T-helper 17 cell (primary cell): ENCODE data around the gene SNRK. TPM values are rescaled to one million over a fixed set of nuclear protein-coding genes. Genes with fewer than 3 reads are reported as not detected.

Source experiments
- ATAC-seq: fragments of 150-1000 bp; cut with Tn5 transposase; 2 replicates; pipeline ENCODE4 v1.10.0; 2021; ENCODE audit warnings: mild to moderate bottlenecking, moderate library complexity
- DNase-seq, 3 donors: peaks; one replicate each; pipeline versions ENCODE4 v3.0.0 to v3.0.0-alpha.2; 2020 to 2021
- H3K9me3 ChIP-seq: one replicate; pipeline ENCODE4 v1.7.0; 2013; ENCODE audit warnings: low read length, mild to moderate bottlenecking; ENCODE audit not compliant: control insufficient read depth, poor library complexity, severe bottlenecking
- H3K27ac Mint-ChIP-seq: one replicate; pipeline ENCODE4 v1.8.0; 2022; ENCODE audit warnings: mild to moderate bottlenecking, moderate library complexity, mixed read lengths
- H3K27me3 Mint-ChIP-seq: one replicate; pipeline ENCODE4 v1.8.0; 2022; ENCODE audit warnings: mixed read lengths
- H3K36me3 Mint-ChIP-seq: one replicate; pipeline ENCODE4 v1.8.0; 2022; ENCODE audit warnings: low read depth, mixed read lengths
- H3K4me1 Mint-ChIP-seq: one replicate; pipeline ENCODE4 v1.8.0; 2022; ENCODE audit warnings: mild to moderate bottlenecking, mixed read lengths
- H3K4me3 Mint-ChIP-seq: one replicate; pipeline ENCODE4 v1.8.0; 2022; ENCODE audit warnings: mild to moderate bottlenecking, moderate library complexity, mixed read lengths
- total RNA-seq, 4 donors: library from RNA in 2 of 4; stranded (reverse) in 2 of 4; gene quantifications; one replicate each; pipeline ENCODE4 v1.2.3 and lab custom pipeline; 2022 to 2026

Gene SNRK
- total RNA-seq, 2 donors from 2014 or later = 127 to 159 TPM

DNA sequence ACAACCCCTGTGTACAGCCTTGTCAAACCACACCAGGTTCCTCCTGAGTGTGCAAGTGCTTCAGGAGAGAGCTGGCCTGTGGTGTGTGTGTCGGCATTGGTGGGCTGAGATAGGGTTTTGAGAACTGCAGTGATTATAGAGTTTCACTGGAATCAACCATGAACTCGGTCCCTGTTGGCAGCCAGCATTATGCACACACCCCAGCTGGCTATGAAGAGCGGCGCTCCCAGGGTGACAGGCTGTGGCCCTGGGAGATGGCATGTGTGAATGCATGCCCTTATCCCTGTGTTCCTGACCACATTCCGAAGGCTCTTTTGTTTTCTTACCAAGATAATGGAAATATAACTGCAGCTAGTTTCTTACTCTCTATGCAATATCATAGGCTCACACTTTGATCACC is 101.8 kb downstream of the SNRK start:
- no peaks in the 10 kb centered on the region for H3K27me3 Mint-ChIP-seq
- peaks cover 36% of the 10 kb centered on the region for H3K4me1 Mint-ChIP-seq
- ATAC-seq = no peak
- H3K27ac Mint-ChIP-seq = peak overlapping the region; percentile 85
- no peak overlapping the region for H3K4me3 Mint-ChIP-seq
- H3K9me3 ChIP-seq = peaks cover 2% of the 10 kb centered on the region
- H3K36me3 Mint-ChIP-seq = no peaks in the 10 kb centered on the region
- DNase-seq = no peak

DNA sequence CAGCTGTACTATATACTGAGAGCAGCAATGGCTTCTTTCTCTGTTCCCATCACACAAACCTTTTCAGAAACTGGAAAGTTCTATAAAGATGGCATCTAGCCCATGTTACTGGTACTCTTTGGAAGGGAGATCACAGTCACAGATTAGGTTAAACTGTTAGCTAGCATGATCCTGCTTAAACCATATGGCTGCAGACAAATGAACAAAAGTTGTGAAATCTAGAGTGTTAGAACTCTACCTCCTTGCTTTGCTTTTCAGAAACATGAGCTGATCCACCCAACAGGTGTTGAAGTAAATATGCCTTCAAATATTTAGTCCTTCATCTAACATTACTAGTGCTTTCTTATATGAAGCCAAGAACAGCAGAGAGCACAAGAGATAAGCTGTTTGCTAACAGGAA is 102.6 kb downstream of the SNRK start:
- ATAC-seq (no peak), DNase-seq (no peak)
- H3K36me3 Mint-ChIP-seq = no peaks in the 10 kb centered on the region
- no peaks in the 10 kb centered on the region for H3K27me3 Mint-ChIP-seq
- peak overlapping the region; percentile 63 for H3K4me3 Mint-ChIP-seq
- H3K27ac Mint-ChIP-seq = peak overlapping the region; percentile 85
- H3K4me1 Mint-ChIP-seq = peaks cover 36% of the 10 kb centered on the region
- H3K9me3 ChIP-seq = peaks cover 3% of the 10 kb centered on the region

DNA sequence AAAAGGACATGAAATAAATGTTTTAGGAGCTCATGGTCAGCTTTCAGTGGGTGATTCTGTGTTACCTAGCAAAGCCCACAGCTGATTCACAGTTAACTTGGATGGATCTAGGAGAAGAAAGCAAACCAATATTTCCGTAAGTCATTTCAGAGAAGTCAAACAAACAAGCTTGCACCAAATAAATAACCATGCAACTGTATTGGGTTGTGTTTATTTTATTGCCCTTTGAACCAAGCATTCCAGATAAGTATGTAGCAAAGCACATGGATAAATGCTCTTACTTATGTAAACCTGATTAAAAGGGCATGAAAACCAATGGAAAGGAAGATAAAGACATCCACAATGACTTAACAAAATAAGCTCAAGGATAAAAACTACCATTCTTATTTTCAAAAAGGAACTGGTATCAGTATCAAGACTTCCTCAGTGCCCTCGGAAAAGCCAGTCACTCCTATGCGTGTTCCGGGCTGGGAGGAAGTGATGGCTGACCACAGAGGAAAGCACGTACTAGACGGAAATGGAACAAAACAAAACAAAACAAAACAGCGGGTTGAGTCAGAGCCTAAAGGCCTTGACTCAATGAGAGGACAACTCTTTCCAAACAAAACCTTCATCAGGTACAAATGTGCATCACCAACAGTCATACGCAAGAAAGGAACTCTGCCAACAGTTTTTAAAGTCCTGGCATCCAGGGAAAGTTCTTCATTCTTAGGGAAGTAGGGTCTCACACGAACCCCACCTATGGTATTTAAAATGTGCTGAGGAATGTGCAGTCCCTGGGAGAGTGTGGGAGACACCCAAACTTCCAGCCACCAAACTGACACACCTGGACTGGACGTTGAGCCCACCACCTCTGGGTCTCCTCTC is 103.3 kb downstream of the SNRK start:
- Mint-ChIP-seq H3K4me1 (peaks cover 33% of the 10 kb centered on the region), H3K27ac (peak overlapping the region; percentile 85), H3K4me3 (peak overlapping the region; percentile 63), H3K27me3 (no peaks in the 10 kb centered on the region), H3K36me3 (no peaks in the 10 kb centered on the region)
- ATAC-seq (peak; percentile 98), DNase-seq (peak in 2 of 3 donors; percentile 50 to 59)
- H3K9me3 ChIP-seq = peaks cover 3% of the 10 kb centered on the region

DNA sequence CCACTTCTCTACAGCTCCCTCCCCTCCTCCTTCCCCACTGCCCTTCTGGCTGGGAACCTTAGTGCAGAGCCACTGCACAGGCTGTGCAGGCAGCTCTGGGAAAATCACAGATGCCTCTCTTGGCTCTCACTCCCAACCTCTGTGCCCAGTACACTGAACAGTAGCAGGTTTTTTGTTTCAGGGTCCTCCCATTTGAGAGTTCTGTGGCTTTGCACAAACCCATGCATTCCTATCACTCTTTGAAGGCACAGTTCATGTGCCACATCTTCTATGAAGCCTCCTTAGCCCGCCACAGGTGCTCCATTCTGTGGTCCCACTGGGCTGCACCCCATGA is 103.9 kb downstream of the SNRK start:
- ATAC-seq (no peak), DNase-seq (no peak)
- H3K9me3 ChIP-seq = peaks cover 3% of the 10 kb centered on the region
- H3K27me3 Mint-ChIP-seq = no peaks in the 10 kb centered on the region
- peak overlapping the region; percentile 85 for H3K27ac Mint-ChIP-seq
- peaks cover 33% of the 10 kb centered on the region for H3K4me1 Mint-ChIP-seq
- H3K4me3 Mint-ChIP-seq = no peak overlapping the region
- H3K36me3 Mint-ChIP-seq = no peaks in the 10 kb centered on the region

DNA sequence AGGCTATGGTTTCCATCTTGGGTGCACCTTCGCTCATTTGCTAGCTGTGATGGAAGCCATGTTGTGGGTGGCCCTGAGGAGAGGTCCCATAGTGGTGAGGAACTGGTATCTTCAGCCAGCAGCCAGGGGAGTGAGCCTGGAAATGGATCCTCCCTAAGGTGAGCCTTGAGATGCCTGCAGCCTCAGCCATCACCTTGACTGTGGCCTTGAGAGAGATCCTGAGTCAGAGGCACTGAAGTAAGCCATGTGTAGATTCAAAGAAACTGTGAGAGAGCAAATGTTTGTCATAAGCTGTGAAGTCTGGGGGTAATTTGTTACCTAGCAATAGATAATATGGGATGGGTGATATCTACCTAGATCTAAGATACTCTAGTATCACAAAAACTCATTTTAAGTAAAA is 105.3 kb downstream of the SNRK start:
- Mint-ChIP-seq H3K4me1 (peaks cover 26% of the 10 kb centered on the region), H3K27me3 (no peaks in the 10 kb centered on the region), H3K4me3 (no peak overlapping the region), H3K36me3 (no peaks in the 10 kb centered on the region), H3K27ac (peak overlapping the region; percentile 85)
- ATAC-seq = no peak
- DNase-seq = no peak
- H3K9me3 ChIP-seq = peaks cover 3% of the 10 kb centered on the region

DNA sequence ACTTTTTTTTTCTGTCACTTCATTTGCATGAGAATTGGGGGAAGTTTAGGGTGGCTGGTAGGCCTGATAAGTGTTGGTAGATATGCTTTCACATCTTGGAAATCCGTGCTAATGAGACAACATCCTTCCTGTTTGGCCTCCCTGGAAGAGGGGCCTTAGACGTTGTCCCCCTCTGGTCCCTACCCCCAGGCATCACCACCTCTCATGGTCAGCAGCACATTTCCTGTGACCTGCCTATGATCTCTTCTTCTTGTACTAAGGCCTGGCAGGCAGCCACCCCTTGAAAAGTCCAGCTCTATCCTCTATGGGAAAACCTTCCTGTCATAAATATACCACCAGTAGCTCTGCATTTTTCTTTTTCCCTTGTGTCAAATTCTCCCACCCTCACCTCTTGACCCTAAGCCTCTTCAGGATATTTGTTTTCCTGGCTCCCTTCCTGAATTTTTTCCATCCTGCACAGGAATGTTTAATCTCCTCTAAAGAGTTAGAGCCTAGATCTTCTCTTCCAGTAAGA is 107.8 kb downstream of the SNRK start:
- Mint-ChIP-seq H3K27me3 (no peaks in the 10 kb centered on the region), H3K27ac (peak overlapping the region; percentile 75), H3K36me3 (no peaks in the 10 kb centered on the region), H3K4me3 (no peak overlapping the region), H3K4me1 (peaks cover 17% of the 10 kb centered on the region)
- DNase-seq = no peak
- H3K9me3 ChIP-seq = peaks cover 3% of the 10 kb centered on the region
- ATAC-seq = no peak

DNA sequence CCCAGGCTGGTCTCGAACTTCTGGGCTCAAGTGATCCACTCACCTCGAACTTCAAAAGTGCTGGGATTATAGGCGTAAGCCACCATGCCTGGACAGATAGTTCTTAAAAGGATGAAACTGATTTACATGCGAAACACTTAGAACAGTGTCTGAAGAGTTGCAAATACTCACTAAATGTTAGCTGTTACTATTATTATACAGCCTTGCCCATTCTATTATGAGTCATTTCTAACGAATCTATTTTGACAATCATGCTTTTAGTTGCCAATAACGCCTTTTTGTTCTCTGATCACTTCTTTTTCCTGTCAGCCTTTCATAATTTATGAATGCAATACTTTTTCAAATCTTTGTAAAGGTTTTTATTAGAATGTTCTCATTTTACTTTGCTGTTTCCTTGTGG is 112.7 kb downstream of the SNRK start:
- no peak overlapping the region for H3K27ac Mint-ChIP-seq
- no peak overlapping the region for H3K4me3 Mint-ChIP-seq
- DNase-seq (no peak), ATAC-seq (no peak)
- no peaks in the 10 kb centered on the region for H3K36me3 Mint-ChIP-seq
- H3K4me1 Mint-ChIP-seq = peaks cover 3% of the 10 kb centered on the region
- no peaks in the 10 kb centered on the region for H3K9me3 ChIP-seq
- H3K27me3 Mint-ChIP-seq = no peaks in the 10 kb centered on the region

DNA sequence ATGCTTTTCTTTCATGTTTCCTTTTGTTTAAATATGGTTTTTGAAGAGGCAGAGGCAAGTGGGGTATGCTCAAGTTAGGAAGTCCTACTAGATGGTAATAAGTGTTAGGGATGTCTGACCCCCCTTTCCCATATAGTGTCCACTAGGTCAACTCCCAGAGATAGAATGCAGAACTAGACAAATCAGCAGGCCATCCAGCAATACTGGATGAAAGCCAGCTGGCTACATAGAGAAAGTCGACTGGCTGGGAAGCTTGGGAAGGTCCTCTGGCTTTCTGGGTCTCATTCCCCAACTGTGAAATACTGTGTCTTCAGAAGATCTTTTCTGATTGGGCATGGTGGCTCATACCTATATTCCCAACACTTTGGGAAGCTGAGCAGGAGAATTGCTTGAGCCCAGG is 113.8 kb downstream of the SNRK start:
- Mint-ChIP-seq H3K36me3 (no peaks in the 10 kb centered on the region), H3K27me3 (no peaks in the 10 kb centered on the region), H3K27ac (peak overlapping the region; percentile 39), H3K4me1 (peaks cover 6% of the 10 kb centered on the region), H3K4me3 (no peak overlapping the region)
- no peaks in the 10 kb centered on the region for H3K9me3 ChIP-seq
- DNase-seq = no peak
- ATAC-seq = no peak

Other genes starting within 250 kb of the SNRK start
- gene POMGNT2, start 180.5 kb upstream of the SNRK start, total RNA-seq = 1 to 10 TPM; 3.2 to 5.9 TPM